A549 treated with RU486 at 1 μM for 4 hours (cell line): ENCODE data around the gene SHISA9. TPM values are rescaled to one million over a fixed set of nuclear protein-coding genes. Genes with fewer than 3 reads are reported as not detected.

Experiments
- total RNA-seq: library from RNA; stranded (reverse); fragments of 200-300 nt; extraction: Qiagen RNA extraction; gene quantifications from 5 replicates; pipeline ENCODE4 v1.2.3, GENCODE V29; 2022; ENCODE audit warnings: low read depth

Gene SHISA9
- 0.01 TPM in 1 of 5 replicates, not detected in the others for total RNA-seq

GRCh38 chr16:12901597-12902461 is at the start of gene SHISA9:
TSS of gene SHISA9 (plus strand) at chr16:12901598.

Other genes starting within 250 kb of the SHISA9 start
- 19.6 to 23.2 TPM (median 20.1 TPM) in 5 replicates for gene CPPED1, start 97.7 kb upstream of the SHISA9 start, total RNA-seq